Fibroblast of the aortic adventitia (primary cell): ENCODE results near the gene CHD9. TPM values are rescaled to one million over a fixed set of nuclear protein-coding genes. Genes with fewer than 3 reads are reported as not detected.
A peak's percentile ranks its signal among the peaks of the same experiment; 100 is the strongest.

Source experiments
- DNase-seq: peaks from one replicate; pipeline ENCODE4 v3.0.0-alpha.2; 2010; ENCODE audit warnings: low read depth
- H3K4me3 ChIP-seq: 2 replicates; pipeline ENCODE4 v1.5.1; 2011; ENCODE audit warnings: low read depth, mild to moderate bottlenecking, control low read depth, low read length, moderate library complexity
- CTCF ChIP-seq: IDR thresholded peaks from 2 replicates; pipeline ENCODE4 v1.5.1; 2011; ENCODE audit warnings: mild to moderate bottlenecking, low read length, control low read depth, inconsistent platforms; ENCODE audit not compliant: insufficient read depth
- total RNA-seq: library from RNA; depleted of rRNA; stranded (reverse); fragments of >200 nt; gene quantifications from 2 replicates; pipeline ENCODE4 v1.2.3, GENCODE V29; 2012; ENCODE audit warnings: low replicate concordance

Gene CHD9
- total RNA-seq, 1 donor: 90.6 TPM

- no peak for DNase-seq
- TF ChIP-seq CTCF: no peak
- no peak overlapping the region for H3K4me3 ChIP-seq
Measured at GRCh38 chr16:53103811-53104210, 49.0 kb downstream of the CHD9 start.

- no peak for TF ChIP-seq CTCF
- no peak overlapping the region for H3K4me3 ChIP-seq
- DNase-seq: no peak
Measured at GRCh38 chr16:53105565-53105964, 50.8 kb downstream of the CHD9 start.

- H3K4me3 ChIP-seq: no peak overlapping the region
- peak; percentile 61 for DNase-seq
- TF ChIP-seq CTCF: no peak
Measured at GRCh38 chr16:53111078-53111791, 56.4 kb downstream of the CHD9 start.

GRCh38 chr16:53112015-53112414 lies 57.2 kb downstream of the CHD9 start:
- peak; percentile 42 for DNase-seq
- no peak overlapping the region for H3K4me3 ChIP-seq
- no peak for TF ChIP-seq CTCF

GRCh38 chr16:53115047-53115446 lies 60.3 kb downstream of the CHD9 start:
- TF ChIP-seq CTCF: no peak
- DNase-seq: no peak
- no peak overlapping the region for H3K4me3 ChIP-seq

- TF ChIP-seq CTCF: no peak
Measured at GRCh38 chr16:53115773-53116172, 61.0 kb downstream of the CHD9 start.

More at GRCh38 chr16:53115773-53116172, 61.0 kb downstream of the CHD9 start:
- H3K4me3 ChIP-seq: no peak overlapping the region
- DNase-seq: no peak
